Measurements from ENCODE around the gene PREX1. TPM values are rescaled to one million over a fixed set of nuclear protein-coding genes. Genes with fewer than 3 reads are reported as not detected.

PREX1 gene
- total and polyA plus RNA-seq, 12 donors = 10.1 to 85.1 (median 42.9) TPM

DNA sequence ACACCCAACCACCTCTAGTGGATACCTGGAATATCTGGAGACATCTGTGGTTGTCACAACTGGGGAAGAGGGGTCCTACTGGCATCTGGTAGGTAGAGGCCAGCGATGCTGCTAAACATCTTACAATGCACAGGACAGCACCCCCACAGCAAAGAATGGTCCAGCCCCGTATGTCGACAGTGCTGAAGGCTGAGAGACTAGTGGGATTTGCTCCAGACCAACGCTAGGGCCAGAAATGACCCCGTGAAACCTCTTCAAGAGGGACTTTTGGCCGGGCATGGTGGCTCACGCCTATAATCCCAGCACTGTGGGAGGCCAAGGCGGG lies 7.2 kb downstream of the PREX1 start:
- 74 to 87% (median 85%) methylated on average over 4 to 8 of the region's 8 CpGs; no CpG with 5 or more reads in 1 of the 4 donors for WGBS, 4 donors
- no peak for DNase-seq
- H3K36me3 ChIP-seq (replicated peaks in 1 of 2) = no peaks in the 10 kb centered on the region
- no peak overlapping the region for H3K4me3 ChIP-seq
- intact Hi-C loops (cut with DNase I) = no loop called here
- no peaks in the 10 kb centered on the region for H3K27me3 ChIP-seq
- H3K27ac ChIP-seq = peak overlapping the region in 1 of 5 donors; percentile 5
- no peak for TF ChIP-seq POLR2A (IDR thresholded peaks at IDR 0.05)
- TF ChIP-seq, protein P1, sequence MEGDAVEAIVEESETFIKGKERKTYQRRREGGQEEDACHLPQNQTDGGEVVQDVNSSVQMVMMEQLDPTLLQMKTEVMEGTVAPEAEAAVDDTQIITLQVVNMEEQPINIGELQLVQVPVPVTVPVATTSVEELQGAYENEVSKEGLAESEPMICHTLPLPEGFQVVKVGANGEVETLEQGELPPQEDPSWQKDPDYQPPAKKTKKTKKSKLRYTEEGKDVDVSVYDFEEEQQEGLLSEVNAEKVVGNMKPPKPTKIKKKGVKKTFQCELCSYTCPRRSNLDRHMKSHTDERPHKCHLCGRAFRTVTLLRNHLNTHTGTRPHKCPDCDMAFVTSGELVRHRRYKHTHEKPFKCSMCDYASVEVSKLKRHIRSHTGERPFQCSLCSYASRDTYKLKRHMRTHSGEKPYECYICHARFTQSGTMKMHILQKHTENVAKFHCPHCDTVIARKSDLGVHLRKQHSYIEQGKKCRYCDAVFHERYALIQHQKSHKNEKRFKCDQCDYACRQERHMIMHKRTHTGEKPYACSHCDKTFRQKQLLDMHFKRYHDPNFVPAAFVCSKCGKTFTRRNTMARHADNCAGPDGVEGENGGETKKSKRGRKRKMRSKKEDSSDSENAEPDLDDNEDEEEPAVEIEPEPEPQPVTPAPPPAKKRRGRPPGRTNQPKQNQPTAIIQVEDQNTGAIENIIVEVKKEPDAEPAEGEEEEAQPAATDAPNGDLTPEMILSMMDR (IDR thresholded peaks at IDR 0.05) = no peak
- H3K9me3 ChIP-seq (replicated peaks in 1 of 3) = no peaks in the 10 kb centered on the region
- peaks cover 23 to 53% of the 10 kb centered on the region in 2 donors for H3K4me1 ChIP-seq (replicated peaks in 1 of 2)

DNA sequence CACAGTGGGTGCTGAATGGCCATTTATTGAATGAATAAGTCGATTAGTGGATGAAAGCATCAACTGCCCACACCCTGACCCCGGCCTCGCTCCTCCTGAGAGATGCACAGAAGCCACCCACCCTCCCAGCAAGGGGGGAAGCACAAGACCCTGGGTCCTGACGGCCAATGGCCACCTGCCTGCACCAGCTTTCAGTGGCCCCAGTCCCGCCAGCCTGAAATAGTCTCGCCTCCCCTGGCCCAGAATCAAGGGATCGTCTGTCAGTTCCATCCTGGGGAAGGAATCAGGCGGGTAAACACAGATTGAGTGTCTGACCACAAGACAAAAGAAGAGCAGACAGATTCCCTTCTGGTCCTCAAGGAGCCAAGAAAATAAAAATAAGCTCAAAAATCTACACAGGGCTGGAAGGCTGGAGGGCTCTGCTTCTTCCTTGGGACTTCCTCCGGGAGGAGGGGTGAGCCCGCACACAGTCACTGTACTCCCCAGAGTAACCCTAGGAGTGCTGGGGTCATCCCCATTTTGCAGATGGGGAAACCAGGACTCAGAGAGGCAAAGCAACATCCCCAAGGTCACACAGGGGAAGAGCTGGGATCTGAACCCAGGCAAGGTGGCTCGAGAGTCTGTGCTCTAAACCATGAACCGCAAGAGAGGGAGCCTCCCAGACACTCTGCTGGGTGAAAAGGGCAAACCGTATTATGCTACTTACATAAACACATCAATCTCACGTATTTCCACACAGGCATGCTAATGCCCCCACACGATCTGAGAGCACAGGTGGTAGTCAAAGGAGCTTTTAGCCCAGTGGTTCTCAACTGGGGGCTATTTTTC lies 7.8 kb downstream of the PREX1 start:
- 69 to 82% (median 77%) methylated on average over 12 to 15 of the region's 15 CpGs for WGBS, 4 donors
- H3K4me3 ChIP-seq = no peak overlapping the region
- TF ChIP-seq, protein P1 (IDR thresholded peaks at IDR 0.05) = no peak
- TF ChIP-seq POLR2A (IDR thresholded peaks at IDR 0.05) = no peak
- H3K9me3 ChIP-seq (replicated peaks in 1 of 3) = no peaks in the 10 kb centered on the region
- peak overlapping the region in 1 of 5 donors; percentile 5 for H3K27ac ChIP-seq
- peaks cover 23 to 47% of the 10 kb centered on the region in 2 donors for H3K4me1 ChIP-seq (replicated peaks in 1 of 2)
- no peaks in the 10 kb centered on the region for H3K36me3 ChIP-seq (replicated peaks in 1 of 2)
- intact Hi-C loops (cut with DNase I) = no loop called here
- DNase-seq = no peak
- no peaks in the 10 kb centered on the region for H3K27me3 ChIP-seq

DNA sequence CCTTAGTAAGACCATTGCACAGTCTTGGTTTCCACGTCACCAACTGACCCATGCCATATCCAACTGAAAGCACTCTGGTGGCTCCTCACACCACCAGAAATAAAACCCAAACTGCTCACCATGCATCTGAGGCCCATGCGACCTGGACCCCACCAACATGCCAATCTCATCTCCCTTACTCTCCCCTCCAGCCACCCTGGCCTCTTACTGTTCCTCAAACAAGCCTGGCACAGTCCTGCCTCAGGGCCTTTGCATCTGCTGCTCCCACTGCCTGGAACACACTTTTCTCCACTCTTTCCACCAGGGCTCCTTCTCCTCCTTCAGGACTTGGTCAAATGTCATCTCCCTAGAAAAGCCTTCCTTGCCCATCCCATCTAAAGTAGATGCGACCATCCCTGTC lies 8.7 kb downstream of the PREX1 start:
- intact Hi-C loops (cut with DNase I) = no loop called here
- H3K4me1 ChIP-seq (replicated peaks in 1 of 2) = peaks cover 14 to 39% of the 10 kb centered on the region in 2 donors

DNA sequence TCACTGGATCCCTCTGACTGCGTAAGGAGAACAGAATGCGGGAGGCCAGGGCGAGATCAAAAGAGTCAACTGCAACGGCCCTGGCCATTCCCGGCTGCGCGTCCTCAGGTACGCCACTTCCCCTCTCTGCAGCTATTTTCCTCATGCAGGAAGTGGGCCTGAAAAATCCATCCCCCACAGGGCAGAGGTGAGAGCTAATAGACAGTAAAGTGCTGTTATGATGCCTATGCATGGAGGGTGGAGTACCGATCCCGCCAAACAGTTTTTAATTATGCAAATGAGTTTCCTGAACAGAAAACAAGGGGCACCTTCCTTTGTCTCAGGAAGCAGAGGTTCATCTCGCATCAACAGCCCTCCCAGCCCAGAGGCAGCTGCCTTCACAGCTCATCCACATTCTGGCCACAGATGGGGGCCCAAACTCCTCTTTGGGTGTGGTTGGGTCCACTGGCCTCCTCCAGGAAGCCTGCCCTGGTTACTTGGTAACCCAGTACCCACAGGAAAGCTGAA lies 9.3 kb downstream of the PREX1 start:
- Histone ChIP-seq H3K9me3 (replicated peaks in 1 of 3) (no peaks in the 10 kb centered on the region), H3K4me1 (replicated peaks in 1 of 2) (peaks cover 14 to 39% of the 10 kb centered on the region in 2 donors), H3K27ac (peak overlapping the region in 1 of 5 donors; percentile 40), H3K4me3 (no peak overlapping the region), H3K36me3 (replicated peaks in 1 of 2) (no peaks in the 10 kb centered on the region), H3K27me3 (no peaks in the 10 kb centered on the region)
- TF ChIP-seq POLR2A (IDR thresholded peaks at IDR 0.05) = no peak
- TF ChIP-seq, protein P1 (IDR thresholded peaks at IDR 0.05) = no peak
- intact Hi-C loops (cut with DNase I) = no loop called here
- 59 to 71% (median 65%) methylated on average over 10 to 11 of the region's 11 CpGs for WGBS, 4 donors
- no peak for DNase-seq

More for the DNA sequence above, 8.7 kb downstream of the PREX1 start:
- 89 to 94% (median 91%) methylated on average over 3 of the region's 3 CpGs for WGBS, 4 donors
- no peak for DNase-seq
- Histone ChIP-seq H3K27me3 (no peaks in the 10 kb centered on the region), H3K36me3 (replicated peaks in 1 of 2) (no peaks in the 10 kb centered on the region), H3K9me3 (replicated peaks in 1 of 3) (no peaks in the 10 kb centered on the region), H3K27ac (peak overlapping the region in 1 of 5 donors; percentile 40), H3K4me3 (no peak overlapping the region)
- TF ChIP-seq, protein P1 (IDR thresholded peaks at IDR 0.05) = no peak
- TF ChIP-seq POLR2A (IDR thresholded peaks at IDR 0.05) = no peak

Data from adrenal gland (tissue), 12 donors.